HTERT RPE-1 (cell line): ENCODE data around the gene NEFH.

ENCODE experiments used
- in situ Hi-C: fragments of 300-500 bp; cut with MboI; formaldehyde crosslinking; loops from 4 replicates; pipeline ENCODE4 v1.14.3; 2020; ENCODE audit warnings: low sequenced_read_pairs

NEFH gene

DNA sequence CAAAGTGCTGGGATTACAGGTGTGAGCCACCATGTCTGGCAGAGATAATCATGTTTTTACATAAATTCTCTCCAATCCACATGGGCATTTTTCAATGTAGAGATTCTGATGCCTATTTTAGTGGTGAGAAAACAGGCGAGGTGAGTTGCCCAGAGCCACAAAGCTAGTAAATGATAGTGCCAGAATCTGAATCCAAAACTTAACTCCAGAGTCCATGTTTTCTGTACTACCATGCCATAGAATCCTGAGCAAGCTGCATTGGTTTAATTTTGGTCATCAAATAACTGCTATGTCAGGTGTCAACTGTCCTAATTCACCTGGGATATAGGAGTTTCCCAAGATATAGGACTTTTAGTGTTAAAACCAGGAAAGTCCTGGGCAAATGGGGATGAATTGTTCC lies 13.6 kb downstream of the NEFH start:
- in situ Hi-C loops = no loop called here

DNA sequence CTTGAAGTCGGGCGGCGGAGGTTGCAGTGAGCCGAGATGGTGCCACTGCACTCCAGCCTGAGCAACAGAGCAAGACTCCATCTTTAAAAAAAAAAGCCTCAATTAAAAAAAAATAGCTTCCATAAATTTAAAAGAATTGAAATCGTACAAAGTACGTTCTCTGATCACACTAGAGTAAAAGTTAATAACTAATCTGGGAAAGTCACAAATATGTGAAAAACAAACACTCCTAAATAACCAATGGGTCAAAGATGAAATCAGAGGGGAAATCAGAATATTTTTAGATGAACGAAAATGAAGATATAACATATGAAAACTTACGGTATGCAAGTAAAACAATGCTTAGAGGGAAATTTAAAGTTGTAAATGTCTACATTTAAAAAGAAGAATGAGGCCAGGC lies 19.8 kb downstream of the NEFH start:
- in situ Hi-C loops = no loop called here

DNA sequence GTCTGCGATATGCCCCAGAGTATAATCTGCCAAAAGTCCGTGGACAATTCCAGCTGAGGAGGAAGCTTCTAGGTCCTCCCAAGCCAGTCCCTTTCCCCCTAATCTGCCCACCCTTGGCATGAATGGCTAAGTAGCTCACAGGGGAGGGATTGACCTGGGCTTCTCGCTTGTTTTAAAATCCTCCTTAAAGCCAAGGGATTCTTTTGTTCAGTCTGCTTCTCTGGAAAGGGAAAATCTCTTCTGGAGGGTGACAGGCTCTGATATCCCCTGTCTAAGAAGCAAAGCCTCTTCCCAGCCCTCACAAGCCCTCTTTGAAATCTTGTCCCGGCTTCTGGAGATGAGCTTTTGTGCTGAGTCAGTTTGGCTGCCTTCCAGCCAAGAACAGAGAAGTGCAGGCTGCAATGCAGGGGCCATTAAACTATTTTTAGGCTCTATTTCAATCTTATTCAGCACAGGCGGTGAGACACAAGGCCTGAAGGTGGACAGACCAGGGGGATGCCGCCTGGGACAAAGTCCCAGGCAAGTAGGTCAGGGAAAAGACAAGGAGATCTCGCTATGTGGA lies 23.9 kb downstream of the NEFH start:
- in situ Hi-C loops = no loop called here

- in situ Hi-C loops = no loop called here
Measured at GRCh38 chr22:29509298-29509697, 29.3 kb downstream of the NEFH start.

DNA sequence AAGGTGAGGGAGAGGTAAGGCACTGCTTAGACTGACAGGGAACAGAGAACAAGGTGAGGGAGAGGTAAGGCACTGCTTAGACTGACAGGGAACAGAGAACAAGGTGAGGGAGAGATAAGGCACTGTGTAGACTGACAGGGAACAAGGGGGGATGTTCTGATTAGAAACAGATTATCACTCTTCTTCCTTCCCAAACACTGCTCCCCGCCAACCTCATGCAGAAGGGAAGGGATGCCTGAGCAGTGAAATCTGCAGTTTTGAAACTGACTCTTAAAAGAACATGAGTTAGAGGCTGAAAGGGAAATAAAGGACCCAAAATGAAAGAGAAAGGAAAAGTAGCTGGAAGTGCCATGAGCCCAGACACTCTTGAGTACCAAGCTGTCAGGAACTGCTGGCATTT lies 29.8 kb downstream of the NEFH start:
- in situ Hi-C loops = no loop called here

DNA sequence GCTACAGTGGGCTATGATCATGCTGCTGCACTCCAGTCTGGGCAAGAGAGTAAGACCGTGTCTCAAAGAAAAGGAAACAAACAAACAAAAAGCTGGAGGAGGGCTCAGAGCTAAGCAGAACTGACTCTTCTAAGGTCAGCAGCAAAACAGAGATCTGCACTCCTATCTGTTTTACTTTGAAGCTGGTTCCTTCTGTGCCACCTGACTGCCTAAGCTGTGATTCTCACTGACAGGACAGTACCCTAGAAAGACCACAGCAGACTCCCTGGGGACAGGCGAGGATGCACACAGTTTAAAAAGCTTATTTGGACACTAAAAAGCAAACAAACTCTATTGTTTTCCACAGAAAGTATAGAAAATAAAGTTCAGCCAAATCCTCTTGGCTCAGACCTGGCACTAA lies 30.5 kb downstream of the NEFH start:
- in situ Hi-C loops = no loop called here

- in situ Hi-C loops = no loop called here
Measured at GRCh38 chr22:29511126-29511862, 31.3 kb downstream of the NEFH start.

DNA sequence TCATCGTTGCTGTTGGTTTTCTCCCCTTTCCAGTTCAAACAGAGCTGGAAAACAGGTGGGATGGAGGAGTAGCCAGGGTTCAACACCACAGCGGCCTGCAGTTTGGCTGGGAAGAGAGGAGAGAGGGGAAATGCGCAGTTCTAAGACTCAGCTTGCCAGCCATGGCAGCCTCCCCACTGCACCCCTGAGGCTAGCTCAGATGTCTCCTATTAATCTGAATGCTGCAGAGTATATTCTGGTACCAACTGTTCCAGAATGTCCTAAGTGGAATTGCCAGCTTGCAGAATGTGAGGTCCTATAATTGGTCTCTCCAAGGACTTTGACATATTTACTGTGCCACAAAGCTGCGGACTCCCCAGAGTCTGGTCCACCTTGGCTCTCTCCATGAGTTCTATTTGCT lies 32.0 kb downstream of the NEFH start:
- in situ Hi-C loops = no loop called here

DNA sequence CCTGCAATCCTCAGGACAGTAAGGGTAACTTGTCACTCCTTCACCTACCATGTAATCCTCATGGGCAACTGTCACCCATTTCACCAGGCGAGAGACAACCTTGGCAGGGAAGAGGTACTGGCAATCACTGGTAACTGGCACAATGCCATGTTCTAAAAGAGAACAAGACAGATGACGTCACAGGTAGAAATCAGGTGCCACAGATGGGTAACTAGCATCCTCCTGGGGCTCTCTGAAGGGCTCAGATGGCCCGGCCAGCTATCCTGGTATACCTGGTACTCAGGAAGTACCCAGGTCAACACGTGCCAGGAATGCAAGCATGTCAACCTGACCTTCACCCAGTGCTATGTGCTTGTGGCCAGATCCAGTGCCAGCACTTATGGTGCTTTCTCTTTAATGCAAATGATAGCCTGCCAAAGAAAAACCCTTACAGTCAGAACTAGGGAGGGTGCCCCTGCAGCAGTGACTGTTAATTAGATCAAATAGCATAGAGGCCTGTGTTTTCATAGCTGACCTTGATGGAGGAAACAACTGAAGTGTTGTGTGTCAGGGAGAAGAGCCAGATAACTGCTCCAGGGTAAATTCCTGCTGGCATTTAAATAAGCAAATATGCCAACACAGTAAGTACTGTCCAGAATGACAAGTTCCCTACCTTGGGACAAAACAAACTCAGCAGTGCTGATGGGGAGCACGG lies 37.3 kb downstream of the NEFH start:
- in situ Hi-C loops = no loop called here

GRCh38 chr22:29518427-29518826 lies 38.4 kb downstream of the NEFH start:
- in situ Hi-C loops = no loop called here

- in situ Hi-C loops = no loop called here
Measured at GRCh38 chr22:29519996-29520395, 40.0 kb downstream of the NEFH start.

GRCh38 chr22:29520851-29521250 lies 40.8 kb downstream of the NEFH start:
- in situ Hi-C loops = no loop called here

- in situ Hi-C loops = no loop called here
Measured at GRCh38 chr22:29521526-29521925, 41.5 kb downstream of the NEFH start.

DNA sequence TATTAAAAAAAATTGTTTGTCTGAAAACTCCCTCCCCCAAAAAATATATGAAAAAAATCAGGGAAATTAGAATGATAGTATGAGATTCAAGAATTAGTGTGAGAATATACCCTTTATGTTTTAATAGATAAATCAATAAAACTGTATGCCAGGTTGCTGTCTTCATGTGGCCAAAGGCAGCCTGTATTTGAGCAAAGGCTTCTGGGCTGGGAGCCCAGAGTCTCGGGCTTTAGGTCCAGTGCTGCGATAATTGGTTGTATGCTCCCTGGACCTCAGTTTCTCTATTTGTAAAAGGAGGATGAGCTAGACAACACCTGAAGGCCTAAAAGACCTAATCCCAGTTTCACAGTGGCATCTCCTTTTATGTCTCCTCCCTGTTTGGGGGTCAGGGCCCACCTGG lies 43.7 kb downstream of the NEFH start:
- in situ Hi-C loops = no loop called here

DNA sequence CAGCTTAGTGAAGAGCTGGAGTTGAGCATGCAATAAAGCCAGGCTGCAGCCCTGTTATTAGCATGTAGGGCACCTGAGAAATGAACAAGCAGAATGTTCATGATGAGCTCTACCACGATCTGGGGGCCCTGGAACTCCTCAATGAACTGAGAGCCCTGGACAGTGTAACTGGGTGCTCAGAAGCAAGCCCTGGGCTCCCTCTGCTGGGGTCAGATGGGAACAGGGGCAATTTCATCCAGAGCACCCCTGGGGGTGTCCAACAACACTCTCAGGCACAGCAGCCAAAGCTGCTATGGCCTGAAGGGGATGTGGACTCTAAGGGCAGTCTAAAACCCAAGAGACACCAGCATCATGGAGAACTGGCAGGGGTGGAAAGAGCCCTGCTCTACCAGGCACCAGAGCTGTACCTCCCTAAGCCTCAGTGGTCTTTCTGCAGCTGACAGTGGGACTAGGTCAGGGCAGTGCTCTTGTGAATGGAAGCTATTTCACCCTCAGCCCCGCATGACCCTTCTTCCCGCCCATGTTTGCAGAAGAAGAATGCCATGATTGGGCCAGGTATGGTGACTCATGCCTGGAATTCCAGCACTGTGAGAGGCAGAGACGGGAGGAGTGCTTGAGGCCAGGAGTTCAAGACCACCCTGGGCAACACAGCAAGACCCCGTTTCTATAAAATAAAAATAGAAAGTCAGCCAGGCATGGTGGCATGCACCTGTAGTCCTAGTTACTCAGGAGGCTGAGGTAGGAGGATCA lies 44.6 kb downstream of the NEFH start:
- in situ Hi-C loops = no loop called here

DNA sequence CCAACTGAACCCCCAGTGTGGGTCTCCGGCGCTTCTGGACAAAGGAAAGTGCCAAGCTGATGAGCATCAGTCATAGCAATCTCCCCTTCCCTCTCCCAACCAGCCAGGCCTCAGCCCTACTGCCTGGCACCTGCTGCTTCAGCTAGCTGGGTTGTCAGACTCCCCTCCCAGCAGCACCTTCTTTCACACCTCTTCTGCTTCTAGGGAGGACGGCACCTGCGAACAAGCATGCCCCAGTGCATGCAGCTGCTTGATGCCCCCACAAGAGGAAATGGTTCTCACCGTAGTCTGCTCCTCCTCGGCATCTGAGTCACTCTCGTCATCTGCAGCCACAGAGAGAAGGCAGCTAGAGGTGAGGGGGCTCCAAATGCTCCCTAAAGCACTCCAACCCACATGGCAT lies 48.1 kb downstream of the NEFH start:
- in situ Hi-C loops = no loop called here

GRCh38 chr22:29530716-29531115 lies 50.7 kb downstream of the NEFH start:
- in situ Hi-C loops = no loop called here

- in situ Hi-C loops = no loop called here
Measured at GRCh38 chr22:29531419-29531818, 51.4 kb downstream of the NEFH start.

- in situ Hi-C loops = no loop called here
Measured at GRCh38 chr22:29536411-29536810, 56.4 kb downstream of the NEFH start.

DNA sequence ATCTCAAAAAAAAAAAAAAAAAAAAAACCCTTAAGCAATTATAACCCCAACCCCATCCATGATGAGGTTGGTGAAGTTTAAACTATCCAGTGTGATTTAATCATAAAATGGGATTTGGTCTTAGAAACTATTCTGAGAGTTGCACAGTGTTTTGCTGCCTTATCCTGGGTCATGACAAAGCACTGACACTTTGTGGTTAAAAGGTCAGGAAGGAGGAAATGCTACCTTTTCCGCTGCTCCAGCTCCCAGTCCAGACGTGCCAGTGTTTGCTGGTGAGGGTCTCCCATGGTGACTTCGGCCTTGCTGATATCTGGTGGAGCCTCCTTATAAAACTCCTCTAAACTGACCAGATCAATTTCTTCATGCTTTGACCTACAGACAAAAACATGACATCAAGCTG lies 59.1 kb downstream of the NEFH start:
- in situ Hi-C loops = no loop called here
